ENCODE results near the gene CCL24.

The CCL24 gene

DNA sequence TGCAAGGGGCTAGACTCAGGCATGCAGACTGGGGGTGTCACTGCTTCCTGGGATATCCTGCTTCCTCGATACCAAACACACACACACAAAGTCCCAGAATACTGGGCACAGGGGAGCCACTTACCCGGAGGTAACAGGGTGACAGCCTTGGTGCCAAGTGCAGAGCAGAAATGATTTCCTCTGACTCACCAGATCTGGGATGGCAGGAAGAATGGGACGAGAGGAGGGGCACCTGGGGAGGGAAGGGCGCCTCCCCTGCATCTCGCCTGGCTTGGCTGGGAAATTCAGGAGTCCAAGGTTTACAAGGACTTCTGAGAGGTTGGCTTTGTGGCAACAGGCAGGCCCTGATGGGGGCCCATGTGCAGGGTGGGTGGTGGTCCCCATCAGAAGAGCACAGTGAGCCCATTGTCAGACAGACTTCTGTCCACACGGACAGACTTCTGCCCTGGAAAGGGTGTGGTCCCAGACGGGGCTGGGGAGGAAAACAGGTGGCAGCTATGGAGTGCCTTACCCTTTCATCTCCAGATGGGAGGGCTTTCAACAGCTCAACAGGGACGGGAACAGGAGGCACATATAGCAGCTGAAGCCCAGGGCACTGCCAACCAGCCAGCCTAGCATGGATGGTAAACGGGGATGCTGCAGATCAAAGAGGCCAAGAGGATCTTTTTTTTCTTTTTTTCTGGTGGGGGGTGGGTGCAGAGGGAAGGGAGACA lies 9.7 kb upstream of the CCL24 start:
- H3K36me3 ChIP-seq (ENCODE audit: control insufficient read depth, insufficient read depth, low read length), result no peaks in the 10 kb centered on the region
- no peak overlapping the region for H3K4me3 ChIP-seq (ENCODE audit: insufficient read depth, low read depth, low read length)

DNA sequence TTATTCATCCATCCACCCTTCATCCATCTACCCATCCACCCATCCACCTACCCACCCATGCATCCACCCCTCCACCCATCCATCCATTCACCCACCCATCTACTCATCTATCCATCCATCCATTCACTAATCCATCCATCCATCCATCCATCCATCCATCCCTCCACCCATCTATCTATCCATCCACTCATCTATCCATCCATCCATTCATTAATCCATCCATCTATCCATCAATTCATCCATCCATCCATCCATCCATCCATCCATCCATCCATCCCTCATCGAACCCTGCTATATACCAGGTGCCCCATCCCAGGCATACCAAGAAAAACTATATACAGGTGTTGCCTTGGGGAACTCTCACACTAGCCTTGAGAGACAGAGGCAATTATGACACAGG lies 7.1 kb upstream of the CCL24 start:
- Histone ChIP-seq H3K4me3 (ENCODE audit: insufficient read depth, low read depth, low read length) (no peak overlapping the region), H3K4me1 (ENCODE audit: control insufficient read depth, insufficient read depth, low read length) (no peaks in the 10 kb centered on the region), H3K27ac (ENCODE audit: insufficient read depth, low read depth, low read length, poor library complexity, severe bottlenecking) (no peak overlapping the region), H3K27me3 (ENCODE audit: control insufficient read depth, insufficient read depth, low read length, poor library complexity, severe bottlenecking) (no peaks in the 10 kb centered on the region), H3K9me3 (ENCODE audit: control insufficient read depth, low read length) (no peaks in the 10 kb centered on the region), H3K36me3 (ENCODE audit: control insufficient read depth, insufficient read depth, low read length) (no peaks in the 10 kb centered on the region)
- 88% methylated on average over 1 of the region's 1 CpG for WGBS, 2 experiments

More for the DNA sequence above, 9.7 kb upstream of the CCL24 start:
- Histone ChIP-seq H3K27ac (ENCODE audit: insufficient read depth, low read depth, low read length, poor library complexity, severe bottlenecking) (no peak overlapping the region), H3K4me1 (ENCODE audit: control insufficient read depth, insufficient read depth, low read length) (no peaks in the 10 kb centered on the region), H3K27me3 (ENCODE audit: control insufficient read depth, insufficient read depth, low read length, poor library complexity, severe bottlenecking) (no peaks in the 10 kb centered on the region), H3K9me3 (ENCODE audit: control insufficient read depth, low read length) (no peaks in the 10 kb centered on the region)
- WGBS, 2 experiments, result 82 to 84% methylated on average over 9 of the region's 9 CpGs

DNA sequence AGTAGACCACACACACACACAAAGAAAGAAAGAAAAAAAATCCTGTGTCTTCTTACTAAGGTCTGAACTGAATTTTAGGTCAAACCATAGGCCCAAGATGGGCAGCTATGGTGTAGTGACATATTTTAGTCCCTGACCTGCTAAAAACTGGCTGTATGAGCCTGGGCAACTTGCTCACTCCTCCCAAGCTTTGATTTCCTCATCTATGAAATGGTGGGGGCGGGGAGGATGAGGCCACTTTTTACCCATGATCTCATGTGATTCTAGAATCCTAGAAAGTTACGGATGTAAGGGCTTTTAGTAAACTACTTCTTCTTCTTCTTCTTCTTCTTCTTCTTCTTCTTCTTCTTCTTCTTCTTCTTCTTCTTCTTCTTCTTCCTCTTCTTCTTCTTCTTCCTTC lies 6.1 kb upstream of the CCL24 start:
- no peaks in the 10 kb centered on the region for H3K9me3 ChIP-seq (ENCODE audit: control insufficient read depth, low read length)
- no peak overlapping the region for H3K27ac ChIP-seq (ENCODE audit: insufficient read depth, low read depth, low read length, poor library complexity, severe bottlenecking)
- no peaks in the 10 kb centered on the region for H3K36me3 ChIP-seq (ENCODE audit: control insufficient read depth, insufficient read depth, low read length)
- H3K27me3 ChIP-seq (ENCODE audit: control insufficient read depth, insufficient read depth, low read length, poor library complexity, severe bottlenecking), result no peaks in the 10 kb centered on the region
- no peak overlapping the region for H3K4me3 ChIP-seq (ENCODE audit: insufficient read depth, low read depth, low read length)
- WGBS, 2 experiments, result 92 to 94% methylated on average over 2 of the region's 2 CpGs
- no peaks in the 10 kb centered on the region for H3K4me1 ChIP-seq (ENCODE audit: control insufficient read depth, insufficient read depth, low read length)

DNA sequence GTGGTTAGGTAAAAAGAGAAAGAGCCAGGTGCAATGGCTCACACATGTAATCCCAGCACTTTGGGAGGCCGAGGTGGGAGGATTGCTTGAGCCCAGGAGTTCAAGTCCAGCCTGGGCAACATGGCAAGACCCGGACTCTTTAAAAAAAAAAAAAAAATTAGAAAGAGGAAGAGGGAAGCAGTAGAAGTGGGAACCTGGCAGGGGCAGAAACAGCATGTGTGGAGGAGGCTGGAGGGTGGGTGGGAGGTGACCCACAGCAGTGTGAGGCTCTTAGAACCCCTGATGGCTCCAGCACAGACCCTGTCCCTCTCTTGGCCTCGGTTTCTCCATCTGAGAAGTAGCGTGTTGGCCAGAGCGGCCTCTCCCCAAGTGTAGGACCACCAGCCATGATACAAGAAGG lies 4.9 kb upstream of the CCL24 start:
- Histone ChIP-seq H3K4me1 (ENCODE audit: control insufficient read depth, insufficient read depth, low read length) (no peaks in the 10 kb centered on the region), H3K27ac (ENCODE audit: insufficient read depth, low read depth, low read length, poor library complexity, severe bottlenecking) (no peak overlapping the region), H3K27me3 (ENCODE audit: control insufficient read depth, insufficient read depth, low read length, poor library complexity, severe bottlenecking) (no peaks in the 10 kb centered on the region), H3K36me3 (ENCODE audit: control insufficient read depth, insufficient read depth, low read length) (no peaks in the 10 kb centered on the region), H3K9me3 (ENCODE audit: control insufficient read depth, low read length) (no peaks in the 10 kb centered on the region), H3K4me3 (ENCODE audit: insufficient read depth, low read depth, low read length) (no peak overlapping the region)
- WGBS, 2 experiments, result 88 to 95% methylated on average over 3 to 5 of the region's 5 CpGs

DNA sequence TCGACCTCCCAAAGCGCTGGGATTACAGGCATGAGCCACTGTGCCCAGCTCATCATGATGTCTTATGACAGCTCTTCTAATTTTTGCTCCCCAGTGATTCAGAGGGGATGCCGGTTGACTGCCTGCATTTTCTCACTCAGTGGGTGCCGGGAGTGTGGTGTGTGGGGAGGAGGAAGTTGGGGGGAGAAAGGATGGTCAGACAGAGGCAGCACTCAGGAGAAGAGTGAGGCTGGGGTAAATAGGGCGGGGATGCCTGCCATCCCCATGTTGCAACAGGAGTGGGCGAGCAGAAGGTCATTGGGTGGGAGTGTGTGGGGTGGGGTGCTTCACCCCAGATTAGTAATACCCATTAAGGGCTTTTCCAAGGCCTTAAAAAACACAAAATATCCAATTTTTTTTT lies 3.5 kb upstream of the CCL24 start:
- H3K4me1 ChIP-seq (ENCODE audit: control insufficient read depth, insufficient read depth, low read length), result no peaks in the 10 kb centered on the region
- no peak overlapping the region for H3K4me3 ChIP-seq (ENCODE audit: insufficient read depth, low read depth, low read length)
- WGBS, 2 experiments, result 89 to 93% methylated on average over 5 to 6 of the region's 6 CpGs
- H3K36me3 ChIP-seq (ENCODE audit: control insufficient read depth, insufficient read depth, low read length), result no peaks in the 10 kb centered on the region
- no peak overlapping the region for H3K27ac ChIP-seq (ENCODE audit: insufficient read depth, low read depth, low read length, poor library complexity, severe bottlenecking)
- H3K27me3 ChIP-seq (ENCODE audit: control insufficient read depth, insufficient read depth, low read length, poor library complexity, severe bottlenecking), result no peaks in the 10 kb centered on the region
- H3K9me3 ChIP-seq (ENCODE audit: control insufficient read depth, low read length), result no peaks in the 10 kb centered on the region

DNA sequence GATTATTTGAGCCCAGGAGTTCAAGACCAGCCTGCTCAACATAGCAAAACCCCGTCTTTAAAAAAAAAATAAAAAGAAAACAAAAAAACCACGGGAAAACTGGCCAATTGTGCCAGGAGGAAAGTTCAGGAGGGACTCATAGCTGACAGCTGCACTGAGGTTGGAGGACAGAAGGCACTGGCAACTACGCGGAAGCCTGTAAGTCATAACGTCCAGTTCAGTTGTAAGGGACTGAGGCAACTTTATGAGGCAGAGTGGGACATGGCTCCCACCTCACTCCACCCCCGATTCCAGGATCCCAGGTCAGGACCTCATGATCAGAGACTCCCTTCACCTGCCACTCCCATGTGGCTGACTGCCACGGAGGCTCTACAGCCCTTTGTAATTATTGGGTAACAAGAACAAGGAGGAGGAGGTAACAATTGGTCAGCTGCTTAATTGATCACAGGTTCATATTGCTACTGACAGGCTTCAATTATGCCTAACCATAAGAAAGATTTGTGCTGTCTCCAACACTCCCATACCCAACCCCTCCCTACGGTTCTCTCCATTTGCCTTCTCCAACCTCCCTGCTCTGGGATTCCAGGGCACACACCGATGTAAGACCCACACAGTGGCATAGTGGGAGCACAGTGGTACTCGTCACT lies 1.9 kb upstream of the CCL24 start:
- H3K27ac ChIP-seq (ENCODE audit: insufficient read depth, low read depth, low read length, poor library complexity, severe bottlenecking), result no peak overlapping the region
- no peaks in the 10 kb centered on the region for H3K9me3 ChIP-seq (ENCODE audit: control insufficient read depth, low read length)
- 89 to 90% methylated on average over 10 of the region's 10 CpGs for WGBS, 2 experiments
- H3K27me3 ChIP-seq (ENCODE audit: control insufficient read depth, insufficient read depth, low read length, poor library complexity, severe bottlenecking), result no peaks in the 10 kb centered on the region
- no peak overlapping the region for H3K4me3 ChIP-seq (ENCODE audit: insufficient read depth, low read depth, low read length)
- no peaks in the 10 kb centered on the region for H3K4me1 ChIP-seq (ENCODE audit: control insufficient read depth, insufficient read depth, low read length)
- H3K36me3 ChIP-seq (ENCODE audit: control insufficient read depth, insufficient read depth, low read length), result no peaks in the 10 kb centered on the region

DNA sequence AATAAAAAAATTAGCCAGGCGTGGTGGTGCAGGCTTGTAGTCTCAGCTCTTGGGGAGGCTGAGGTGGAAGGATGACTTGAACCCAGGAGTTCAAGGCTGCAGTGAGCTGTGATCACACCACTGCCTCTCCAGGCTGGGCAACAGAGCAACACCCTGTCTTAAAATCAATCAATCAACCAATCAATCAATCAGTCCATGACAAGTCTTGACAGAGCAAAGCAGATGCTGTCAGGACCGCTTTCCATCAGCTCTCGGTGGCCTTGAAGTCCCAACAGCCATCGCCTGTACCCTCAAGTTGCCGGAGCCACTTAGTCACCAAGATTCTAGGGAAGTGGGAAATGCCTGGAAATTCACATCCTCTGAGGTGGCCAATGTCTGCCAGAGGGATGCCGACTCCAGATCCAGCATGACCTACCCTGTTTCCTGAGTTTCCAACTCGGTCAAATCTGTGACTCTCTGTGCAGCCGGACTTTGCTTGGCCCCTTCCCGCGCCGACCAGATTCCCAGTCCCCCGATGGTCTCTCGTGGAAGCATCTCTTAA lies 871 bp upstream of the CCL24 start:
- Histone ChIP-seq H3K27ac (ENCODE audit: insufficient read depth, low read depth, low read length, poor library complexity, severe bottlenecking) (no peak overlapping the region), H3K36me3 (ENCODE audit: control insufficient read depth, insufficient read depth, low read length) (no peaks in the 10 kb centered on the region), H3K9me3 (ENCODE audit: control insufficient read depth, low read length) (no peaks in the 10 kb centered on the region), H3K27me3 (ENCODE audit: control insufficient read depth, insufficient read depth, low read length, poor library complexity, severe bottlenecking) (no peaks in the 10 kb centered on the region), H3K4me1 (ENCODE audit: control insufficient read depth, insufficient read depth, low read length) (no peaks in the 10 kb centered on the region), H3K4me3 (ENCODE audit: insufficient read depth, low read depth, low read length) (no peak overlapping the region)
- 93 to 94% methylated on average over 13 of the region's 13 CpGs for WGBS, 2 experiments

DNA sequence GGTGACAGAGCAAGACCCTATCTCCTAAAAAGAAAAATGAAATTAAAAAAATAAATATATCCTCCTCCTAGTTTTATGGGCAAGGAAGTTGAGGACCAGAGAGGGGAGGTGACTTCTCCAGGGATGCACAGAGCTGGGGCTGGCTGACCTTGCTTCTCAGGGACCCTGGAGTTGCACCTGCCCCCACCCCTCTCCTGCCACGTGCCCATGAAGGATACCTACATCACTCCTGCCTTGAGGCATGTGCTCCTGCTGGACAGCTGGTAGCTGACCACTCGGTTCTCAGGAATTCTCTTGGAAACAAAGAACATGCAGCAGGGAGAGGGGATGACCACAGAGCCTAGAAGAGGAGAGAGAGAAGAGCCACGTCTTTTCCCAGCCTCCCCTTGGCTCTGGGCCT lies 522 bp downstream of the CCL24 start:
- Histone ChIP-seq H3K4me3 (ENCODE audit: insufficient read depth, low read depth, low read length) (no peak overlapping the region), H3K4me1 (ENCODE audit: control insufficient read depth, insufficient read depth, low read length) (no peaks in the 10 kb centered on the region), H3K36me3 (ENCODE audit: control insufficient read depth, insufficient read depth, low read length) (no peaks in the 10 kb centered on the region), H3K27ac (ENCODE audit: insufficient read depth, low read depth, low read length, poor library complexity, severe bottlenecking) (no peak overlapping the region), H3K9me3 (ENCODE audit: control insufficient read depth, low read length) (no peaks in the 10 kb centered on the region), H3K27me3 (ENCODE audit: control insufficient read depth, insufficient read depth, low read length, poor library complexity, severe bottlenecking) (no peaks in the 10 kb centered on the region)
- 59 to 80% methylated on average over 3 of the region's 3 CpGs for WGBS, 2 experiments

DNA sequence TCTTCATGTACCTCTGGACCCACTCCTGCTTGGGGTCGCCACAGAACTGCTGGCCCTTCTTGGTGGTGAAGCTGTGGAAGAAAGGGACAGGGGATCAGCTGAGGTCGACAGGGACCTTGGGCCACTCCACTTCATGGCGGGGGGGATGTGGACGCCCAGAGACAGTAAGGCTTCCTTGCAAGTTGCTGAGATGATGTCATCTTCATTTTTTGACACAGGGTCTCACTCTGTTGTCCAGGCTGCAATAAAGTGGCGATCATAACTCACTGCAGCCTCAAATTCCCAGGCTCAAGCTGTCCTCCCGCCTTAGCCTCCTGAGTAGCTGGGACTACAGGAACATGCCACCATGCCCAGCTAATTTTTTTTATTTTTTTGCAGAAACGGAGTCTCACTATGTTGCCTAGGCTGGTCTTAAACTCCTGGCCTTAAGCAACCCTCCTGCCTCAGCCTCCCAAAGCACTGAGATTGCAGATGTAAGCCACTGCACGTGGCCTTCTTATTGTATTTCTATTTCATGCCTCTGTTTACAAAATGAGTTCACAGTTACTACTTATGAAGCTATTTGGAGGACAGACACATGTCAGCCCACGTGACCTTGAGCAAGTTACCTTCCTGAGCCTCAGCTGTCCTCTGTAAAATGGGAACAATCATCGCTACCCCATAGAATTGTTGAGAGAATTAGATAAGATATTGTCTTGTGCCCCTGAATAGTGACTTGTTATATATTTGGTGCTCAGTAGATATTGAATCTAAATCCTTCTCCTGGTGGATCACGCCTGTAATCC lies 1.5 kb downstream of the CCL24 start:
- Histone ChIP-seq H3K27me3 (ENCODE audit: control insufficient read depth, insufficient read depth, low read length, poor library complexity, severe bottlenecking) (no peaks in the 10 kb centered on the region), H3K36me3 (ENCODE audit: control insufficient read depth, insufficient read depth, low read length) (no peaks in the 10 kb centered on the region), H3K9me3 (ENCODE audit: control insufficient read depth, low read length) (no peaks in the 10 kb centered on the region), H3K27ac (ENCODE audit: insufficient read depth, low read depth, low read length, poor library complexity, severe bottlenecking) (no peak overlapping the region), H3K4me1 (ENCODE audit: control insufficient read depth, insufficient read depth, low read length) (no peaks in the 10 kb centered on the region), H3K4me3 (ENCODE audit: insufficient read depth, low read depth, low read length) (no peak overlapping the region)
- 88 to 91% methylated on average over 11 of the region's 11 CpGs for WGBS, 2 experiments

DNA sequence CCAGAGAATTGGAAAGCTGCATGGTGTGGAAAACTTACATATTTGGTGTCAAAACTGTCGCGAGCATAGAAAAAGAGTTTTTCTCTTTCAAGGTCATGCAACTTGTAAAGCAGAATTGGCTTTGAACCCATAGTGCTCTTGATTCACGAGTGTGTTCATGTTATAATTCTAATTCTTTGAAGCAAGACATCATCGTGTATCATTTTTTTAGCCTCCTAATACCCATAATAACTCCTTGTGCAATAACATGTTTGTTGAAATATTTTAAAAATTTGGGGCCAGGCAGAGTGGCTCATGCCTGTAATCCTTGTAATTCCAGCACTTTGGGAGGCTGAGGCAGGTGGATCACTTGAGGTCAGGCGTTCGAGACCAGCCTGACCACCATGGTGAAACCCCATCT lies 4.2 kb downstream of the CCL24 start:
- H3K27me3 ChIP-seq (ENCODE audit: control insufficient read depth, insufficient read depth, low read length, poor library complexity, severe bottlenecking), result no peaks in the 10 kb centered on the region
- H3K9me3 ChIP-seq (ENCODE audit: control insufficient read depth, low read length), result no peaks in the 10 kb centered on the region
- H3K36me3 ChIP-seq (ENCODE audit: control insufficient read depth, insufficient read depth, low read length), result no peaks in the 10 kb centered on the region
- WGBS, 2 experiments, result 80 to 81% methylated on average over 6 of the region's 6 CpGs
- H3K4me1 ChIP-seq (ENCODE audit: control insufficient read depth, insufficient read depth, low read length), result no peaks in the 10 kb centered on the region
- H3K27ac ChIP-seq (ENCODE audit: insufficient read depth, low read depth, low read length, poor library complexity, severe bottlenecking), result no peak overlapping the region
- no peak overlapping the region for H3K4me3 ChIP-seq (ENCODE audit: insufficient read depth, low read depth, low read length)

All from ectodermal cell (in vitro differentiated cells).